ENCODE measurements around the gene KCTD11.
A peak's percentile ranks its signal among the peaks of the same experiment; 100 is the strongest.

DNA sequence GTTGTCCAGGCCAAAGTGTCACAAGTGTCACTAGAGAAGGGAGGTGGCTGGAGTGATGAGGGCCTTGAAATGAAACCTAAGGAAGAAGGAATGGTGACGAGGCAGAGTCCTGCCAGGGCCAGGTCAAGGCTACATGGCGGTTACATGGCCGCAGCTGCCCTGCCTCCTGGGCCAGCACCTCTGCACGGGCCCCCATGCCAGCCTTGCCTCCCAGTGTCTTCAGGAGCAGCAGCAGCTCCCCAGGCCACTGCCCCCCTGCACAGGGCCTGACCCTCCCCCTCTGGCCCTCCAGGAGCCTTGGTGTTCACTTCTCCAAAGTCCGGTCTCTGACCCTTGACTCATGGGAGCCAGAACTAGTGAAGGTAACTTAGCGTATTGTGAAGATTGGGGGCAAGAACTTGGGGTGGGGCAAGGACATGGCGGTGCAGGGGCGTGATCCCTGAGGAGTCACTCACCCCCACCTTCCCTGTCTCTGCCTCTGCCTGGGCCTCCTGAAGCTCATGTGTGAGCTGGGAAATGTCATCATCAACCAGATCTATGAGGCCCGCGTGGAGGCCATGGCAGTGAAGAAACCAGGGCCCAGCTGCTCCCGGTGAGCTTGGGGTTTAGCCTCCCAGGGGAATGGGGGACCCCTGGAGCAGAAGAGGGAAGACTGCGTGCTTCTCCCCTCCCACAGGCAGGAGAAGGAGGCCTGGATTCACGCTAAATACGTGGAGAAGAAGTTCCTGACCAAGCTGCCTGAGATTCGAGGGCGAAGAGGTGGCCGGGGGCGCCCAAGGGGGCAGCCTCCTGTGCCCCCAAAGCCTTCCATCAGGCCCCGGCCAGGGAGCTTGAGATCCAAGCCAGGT lies 4.1 kb upstream of the KCTD11 start:
- TF ChIP-seq POLR2A (IDR thresholded peaks at IDR 0.05; ENCODE audit: low read depth, low read length) (0 out of 2 replicates have a peak, but pooled peaks have one; percentile 5), POLR2AphosphoS5 (IDR thresholded peaks at IDR 0.05; ENCODE audit: low read depth, low read length) (no peak)

Measured in GM12892 (cell line).